ENCODE results near the gene CTPS1. TPM values are rescaled to one million over a fixed set of nuclear protein-coding genes. Genes with fewer than 3 reads are reported as not detected.

Gene CTPS1
- total and polyA plus RNA-seq, 2 experiments from 2014 or later = 31.8 to 93.9 TPM

- TF ChIP-seq ZNF462 (CRISPR knock-in tag; IDR thresholded peaks at IDR 0.05) (no peak), ZNF114 (CRISPR knock-in tag; IDR thresholded peaks at IDR 0.05) (no peak), NANOG (IDR thresholded peaks at IDR 0.05; ENCODE audit: borderline replicate concordance) (no peak), CREB1 (CRISPR knock-in tag; IDR thresholded peaks at IDR 0.05; ENCODE audit: low read depth) (no peak), EZH2phosphoT487 (IDR thresholded peaks at IDR 0.05; ENCODE audit: unreplicated experiment) (no peak), JUNB (IDR thresholded peaks at IDR 0.05; ENCODE audit: unreplicated experiment) (no peak), CTCF (conservative IDR thresholded peaks at IDR 0.05; ENCODE audit: low read depth in 2 of 2) (no peak), ETS1 (IDR thresholded peaks at IDR 0.05) (no peak)
These were observed 26.4 kb downstream of the CTPS1 start (continued) for GRCh38 chr1:41005876-41006275.
